ENCODE results near the gene HMGCR.

Gene HMGCR

GRCh38 chr5:75389430-75389829 is 52.4 kb downstream of the HMGCR start:
- DNase-seq: no peak

GRCh38 chr5:75395277-75395676 is 58.3 kb downstream of the HMGCR start:
- no peak for DNase-seq

GRCh38 chr5:75405296-75405695 is 68.3 kb downstream of the HMGCR start:
- no peak for DNase-seq
